Smooth muscle cell (in vitro differentiated cells): ENCODE data around the gene BEST2. TPM values are rescaled to one million over a fixed set of nuclear protein-coding genes. Genes with fewer than 3 reads are reported as not detected.

Experiments
- DNase-seq: peaks from one replicate; lab custom pipeline; 2025; ENCODE audit not compliant: unreplicated experiment; lab: John Stamatoyannopoulos, UW
- H2AFZ ChIP-seq: fragments of 200-600 bp; sonication (generic); 2 replicates; pipeline ENCODE4 v1.6.0; 2016; ENCODE audit warnings: antibody characterized with exemption, low read depth, mild to moderate bottlenecking
- H3F3A ChIP-seq: fragments of 200-600 bp; sonication (generic); 2 replicates; pipeline ENCODE4 v1.6.0; 2017; ENCODE audit warnings: antibody characterized with exemption, low read depth
- H3K27ac ChIP-seq: fragments of 200-600 bp; sonication (generic); 2 replicates; pipeline ENCODE4 v1.5.1; 2016; ENCODE audit warnings: low read depth, mild to moderate bottlenecking
- H3K27me3 ChIP-seq: fragments of 200-600 bp; sonication (generic); 2 replicates; pipeline ENCODE4 v1.6.1; 2016; ENCODE audit warnings: low read depth, mild to moderate bottlenecking
- H3K36me3 ChIP-seq: fragments of 200-600 bp; sonication (generic); 2 replicates; pipeline ENCODE4 v1.5.1; 2016; ENCODE audit warnings: low read depth
- H3K4me1 ChIP-seq: fragments of 200-600 bp; sonication (generic); 2 replicates; pipeline ENCODE4 v1.5.1; 2016; ENCODE audit warnings: low read depth
- H3K4me2 ChIP-seq: fragments of 200-600 bp; sonication (generic); 2 replicates; pipeline ENCODE4 v1.6.0; 2016; ENCODE audit warnings: mild to moderate bottlenecking
- H3K4me3 ChIP-seq: fragments of 200-600 bp; sonication (generic); 2 replicates; pipeline ENCODE4 v1.5.1; 2016; ENCODE audit warnings: mild to moderate bottlenecking
- H3K79me2 ChIP-seq: fragments of 200-600 bp; sonication (generic); 2 replicates; pipeline ENCODE4 v1.6.0; 2016; ENCODE audit warnings: low read depth, mild to moderate bottlenecking
- H3K9ac ChIP-seq: fragments of 200-600 bp; sonication (generic); 2 replicates; pipeline ENCODE4 v1.6.0; 2016; ENCODE audit warnings: low read depth
- H3K9me3 ChIP-seq: fragments of 200-600 bp; sonication (generic); replicated peaks from 2 replicates; pipeline ENCODE4 v1.5.1; 2016; ENCODE audit warnings: low read depth
- H4K20me1 ChIP-seq: fragments of 200-600 bp; sonication (generic); 2 replicates; pipeline ENCODE4 v1.6.0; 2016; ENCODE audit warnings: low read depth
- CTCF ChIP-seq: fragments of 200-600 bp; sonication (generic); IDR thresholded peaks from 2 replicates; pipeline ENCODE4 v1.5.1; 2017; ENCODE audit warnings: borderline replicate concordance, mild to moderate bottlenecking, antibody characterized with exemption; ENCODE audit not compliant: insufficient read depth, poor library complexity, severe bottlenecking
- WGBS: methylation state at CpG from one replicate; pipeline ENCODE4 v1.1.7; 2016; ENCODE audit warnings: low lambda C conversion rate; 5-methylcytosine and 5-hydroxymethylcytosine counted together
- polyA plus RNA-seq: library from polyadenylated mRNA; unstranded; fragments of >200 nt; fragmentation: Nextera tagmentation; extraction: Ambion mirVana; gene quantifications from 2 replicates; pipeline ENCODE4 v1.2.1, GENCODE V29; 2016
- total RNA-seq: library from RNA; depleted of rRNA; stranded (reverse); fragments of >200 nt; gene quantifications from 2 replicates; pipeline ENCODE4 v1.2.3, GENCODE V29; 2014

Gene BEST2
- total and polyA plus RNA-seq, 2 experiments from 2014 or later: not detected

- H3K27ac ChIP-seq: peak overlapping the region; percentile 96
- no peak for TF ChIP-seq CTCF
- H3K9ac ChIP-seq: peak overlapping the region; percentile 86
- H3K36me3 ChIP-seq: no peaks in the 10 kb centered on the region
- H3K4me1 ChIP-seq: peaks cover 25% of the 10 kb centered on the region
- H3K79me2 ChIP-seq: peaks cover 20% of the 10 kb centered on the region
- peaks cover 43% of the 10 kb centered on the region for H3F3A ChIP-seq
- H2AFZ ChIP-seq: no peak overlapping the region
- no peaks in the 10 kb centered on the region for H3K9me3 ChIP-seq
- H3K4me2 ChIP-seq: peak overlapping the region; percentile 89
- peaks cover 24% of the 10 kb centered on the region for H4K20me1 ChIP-seq
- 2% methylated on average over 41 of the region's 56 CpGs for WGBS
- peak; percentile 92 for DNase-seq
- no peaks in the 10 kb centered on the region for H3K27me3 ChIP-seq
- peak overlapping the region; percentile 98 for H3K4me3 ChIP-seq
Measured at GRCh38 chr19:12789904-12790619, 38.5 kb downstream of the BEST2 start.

GRCh38 chr19:12790628-12791344, 39.2 kb downstream of the BEST2 start:
- 5% methylated on average over 20 of the region's 22 CpGs for WGBS
- Histone ChIP-seq H3K9ac (peak overlapping the region; percentile 86), H3K79me2 (peaks cover 20% of the 10 kb centered on the region), H3F3A (peaks cover 40% of the 10 kb centered on the region), H3K27me3 (no peaks in the 10 kb centered on the region), H3K4me3 (peak overlapping the region; percentile 98), H4K20me1 (peaks cover 24% of the 10 kb centered on the region), H3K4me2 (peak overlapping the region; percentile 89), H3K36me3 (no peaks in the 10 kb centered on the region), H3K4me1 (peaks cover 25% of the 10 kb centered on the region), H2AFZ (no peak overlapping the region), H3K27ac (peak overlapping the region; percentile 96), H3K9me3 (no peaks in the 10 kb centered on the region)
- TF ChIP-seq CTCF: no peak
- no peak for DNase-seq

- peak within 1 kb of the TSS; percentile 93 for H3K4me2 ChIP-seq
- H3K36me3 ChIP-seq: no peaks in the 10 kb centered on the region
- no peaks in the 10 kb centered on the region for H3K9me3 ChIP-seq
- peak within 1 kb of the TSS; percentile 96 for H3K27ac ChIP-seq
- no peak within 1 kb of the TSS for H2AFZ ChIP-seq
- TF ChIP-seq CTCF: no peak
- peaks cover 24% of the 10 kb centered on the region for H4K20me1 ChIP-seq
- H3K4me1 ChIP-seq: peaks cover 25% of the 10 kb centered on the region
- H3K79me2 ChIP-seq: peaks cover 20% of the 10 kb centered on the region
- H3K9ac ChIP-seq: peak within 1 kb of the TSS; percentile 99
- H3K27me3 ChIP-seq: no peaks in the 10 kb centered on the region
- H3F3A ChIP-seq: peaks cover 40% of the 10 kb centered on the region
- under 1% methylated on average over 71 of the region's 73 CpGs for WGBS
- peak within 1 kb of the TSS; percentile 98 for H3K4me3 ChIP-seq
- peak; percentile 96 for DNase-seq
Measured at GRCh38 chr19:12791345-12792050, 39.9 kb downstream of the BEST2 start, which contains the start of gene JUNB. TSS of gene JUNB (plus strand) at chr19:12791486. CDS start at chr19:12791772, 286 bp downstream.
